ENCODE measurements around the gene PEX10.

The PEX10 gene

DNA sequence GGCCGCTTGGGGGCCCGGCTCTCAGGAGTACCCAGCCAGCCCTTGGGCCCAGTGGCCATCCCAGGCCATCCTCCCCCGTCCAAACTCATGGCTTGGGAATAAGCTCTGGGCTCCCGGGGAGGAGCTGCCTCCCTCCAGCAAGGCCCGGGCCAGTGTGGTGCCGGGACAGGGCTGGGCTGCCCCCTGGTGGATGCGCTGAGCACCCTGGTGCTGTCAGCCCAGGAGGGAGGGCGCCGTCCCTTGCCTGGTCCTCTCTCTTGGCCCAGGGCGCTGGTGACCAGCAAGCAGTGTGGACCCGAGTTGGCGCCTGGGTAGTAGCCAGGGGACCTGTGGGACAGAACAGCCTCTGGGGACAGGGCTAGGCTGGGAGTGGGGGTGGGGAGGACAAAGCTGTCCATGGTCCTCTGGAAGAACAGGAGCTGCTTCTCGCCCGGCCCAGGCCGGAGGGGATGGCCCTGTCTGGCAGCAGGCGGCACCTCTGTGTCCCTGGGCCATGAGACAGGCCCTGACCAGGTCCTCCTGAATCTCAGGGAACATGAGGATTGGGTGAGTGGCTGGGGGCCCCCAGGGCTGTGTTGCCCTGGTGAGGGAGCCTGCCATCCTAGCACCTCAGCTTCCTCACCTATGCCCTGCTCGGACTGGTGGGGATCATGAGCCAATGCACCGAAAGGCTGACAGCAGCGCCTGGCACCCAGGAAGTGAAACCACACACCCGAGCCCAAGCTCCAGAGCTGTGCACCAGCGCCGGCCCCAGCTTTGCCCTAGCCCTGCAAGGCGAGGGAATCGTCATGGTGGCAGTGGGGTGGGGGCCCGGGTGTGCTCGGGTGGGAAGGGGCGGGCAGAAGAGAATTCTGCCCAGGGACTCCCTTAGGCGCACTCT, 30.4 kb downstream of the PEX10 start:
- TF ChIP-seq POLR2A (IDR thresholded peaks at IDR 0.05; ENCODE audit: extremely low read depth, insufficient read length) (no peak), MYC (IDR thresholded peaks at IDR 0.05; ENCODE audit: low read depth, low read length) (no peak)
- TF ChIP-seq, protein P1, sequence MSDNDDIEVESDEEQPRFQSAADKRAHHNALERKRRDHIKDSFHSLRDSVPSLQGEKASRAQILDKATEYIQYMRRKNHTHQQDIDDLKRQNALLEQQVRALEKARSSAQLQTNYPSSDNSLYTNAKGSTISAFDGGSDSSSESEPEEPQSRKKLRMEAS (IDR thresholded peaks at IDR 0.05; ENCODE audit: low read depth, low read length), result no peak
- TF ChIP-seq, protein P2, sequence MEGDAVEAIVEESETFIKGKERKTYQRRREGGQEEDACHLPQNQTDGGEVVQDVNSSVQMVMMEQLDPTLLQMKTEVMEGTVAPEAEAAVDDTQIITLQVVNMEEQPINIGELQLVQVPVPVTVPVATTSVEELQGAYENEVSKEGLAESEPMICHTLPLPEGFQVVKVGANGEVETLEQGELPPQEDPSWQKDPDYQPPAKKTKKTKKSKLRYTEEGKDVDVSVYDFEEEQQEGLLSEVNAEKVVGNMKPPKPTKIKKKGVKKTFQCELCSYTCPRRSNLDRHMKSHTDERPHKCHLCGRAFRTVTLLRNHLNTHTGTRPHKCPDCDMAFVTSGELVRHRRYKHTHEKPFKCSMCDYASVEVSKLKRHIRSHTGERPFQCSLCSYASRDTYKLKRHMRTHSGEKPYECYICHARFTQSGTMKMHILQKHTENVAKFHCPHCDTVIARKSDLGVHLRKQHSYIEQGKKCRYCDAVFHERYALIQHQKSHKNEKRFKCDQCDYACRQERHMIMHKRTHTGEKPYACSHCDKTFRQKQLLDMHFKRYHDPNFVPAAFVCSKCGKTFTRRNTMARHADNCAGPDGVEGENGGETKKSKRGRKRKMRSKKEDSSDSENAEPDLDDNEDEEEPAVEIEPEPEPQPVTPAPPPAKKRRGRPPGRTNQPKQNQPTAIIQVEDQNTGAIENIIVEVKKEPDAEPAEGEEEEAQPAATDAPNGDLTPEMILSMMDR (IDR thresholded peaks at IDR 0.05; ENCODE audit: low read depth, low read length), result peak; percentile 73
- peak; percentile 75 for DNase-seq (ENCODE audit: low read depth)
- no peak overlapping the region for H3K4me3 ChIP-seq (ENCODE audit: low read depth, low read length)

DNA sequence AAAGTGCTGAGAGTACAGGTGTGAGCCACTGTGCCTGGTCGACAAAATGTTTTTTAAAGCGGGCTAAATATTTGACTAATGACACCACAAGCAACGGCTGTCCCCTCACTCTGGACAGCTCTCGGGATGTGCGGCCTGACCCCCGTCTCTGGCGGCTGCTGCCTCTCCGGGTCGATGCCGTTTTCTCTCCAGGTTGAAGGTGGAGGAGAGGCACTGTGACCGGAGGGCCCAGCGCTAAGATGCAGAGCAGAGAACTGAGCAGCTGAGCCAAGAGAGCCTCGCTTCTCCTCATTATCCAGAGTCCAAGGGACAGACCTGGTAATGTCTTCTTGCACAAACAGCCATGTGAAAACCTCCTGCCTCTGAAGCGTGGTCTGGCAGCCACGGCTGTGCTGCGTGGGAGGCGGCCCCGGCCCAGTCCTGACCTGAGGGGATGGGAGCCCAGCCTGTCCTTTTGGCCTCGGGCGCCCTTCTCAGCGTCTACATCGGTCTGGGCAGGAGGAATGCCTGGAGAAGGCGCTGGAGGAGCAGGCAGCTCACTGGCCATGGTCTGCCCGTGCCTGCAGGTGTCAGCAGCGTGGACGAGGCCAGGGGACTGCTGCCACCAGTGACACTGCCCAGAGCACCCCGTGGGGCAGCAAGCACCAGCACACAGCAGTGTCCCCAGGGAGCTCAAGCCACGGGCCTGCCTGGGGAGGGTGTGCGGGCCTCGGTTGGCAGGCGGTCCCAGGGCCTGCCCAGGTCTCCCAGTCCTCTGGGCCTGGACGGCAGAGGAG, 31.4 kb downstream of the PEX10 start:
- TF ChIP-seq, protein P2 (IDR thresholded peaks at IDR 0.05; ENCODE audit: low read depth, low read length), result no peak
- TF ChIP-seq, protein P1 (IDR thresholded peaks at IDR 0.05; ENCODE audit: low read depth, low read length), result no peak
- no peak for TF ChIP-seq MYC (IDR thresholded peaks at IDR 0.05; ENCODE audit: low read depth, low read length)
- no peak for TF ChIP-seq POLR2A (IDR thresholded peaks at IDR 0.05; ENCODE audit: extremely low read depth, insufficient read length)
- no peak for DNase-seq (ENCODE audit: low read depth)
- H3K4me3 ChIP-seq (ENCODE audit: low read depth, low read length), result no peak overlapping the region

DNA sequence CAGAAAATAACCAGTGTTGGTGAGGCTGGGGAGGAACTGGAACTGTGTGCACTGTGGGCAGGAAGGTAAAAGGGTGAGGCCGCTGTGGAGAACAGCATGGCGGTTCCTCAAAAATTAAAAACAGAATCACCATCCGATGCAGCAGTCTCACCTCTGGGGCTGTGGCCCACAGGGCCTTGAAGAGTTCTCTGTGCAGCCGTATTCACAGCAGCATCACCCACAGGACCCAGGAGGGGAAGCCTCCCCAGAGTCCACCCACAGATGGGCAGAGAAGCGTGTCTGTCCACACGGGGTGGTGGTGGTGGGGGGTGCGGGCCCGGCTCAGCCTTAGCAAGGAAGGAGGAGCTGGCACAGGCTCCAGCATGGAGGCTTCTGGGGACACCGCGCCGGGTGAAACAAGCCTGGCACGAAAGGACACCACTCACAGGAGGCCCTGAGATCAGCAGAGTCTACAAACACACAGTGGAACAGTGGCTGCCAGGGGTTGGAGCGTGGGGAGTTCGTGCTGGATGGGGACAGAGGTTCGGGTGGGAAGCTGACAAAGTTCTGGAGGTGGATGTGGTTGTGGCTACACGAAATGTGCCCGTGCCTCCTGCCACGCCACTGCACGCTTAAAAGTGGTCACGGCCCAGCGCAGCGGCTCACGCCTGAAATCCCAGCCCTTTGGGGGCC, 32.5 kb downstream of the PEX10 start:
- no peak for DNase-seq (ENCODE audit: low read depth)
- TF ChIP-seq MYC (IDR thresholded peaks at IDR 0.05; ENCODE audit: low read depth, low read length), result no peak
- no peak for TF ChIP-seq POLR2A (IDR thresholded peaks at IDR 0.05; ENCODE audit: extremely low read depth, insufficient read length)
- TF ChIP-seq, protein P2 (IDR thresholded peaks at IDR 0.05; ENCODE audit: low read depth, low read length), result no peak
- TF ChIP-seq, protein P1 (IDR thresholded peaks at IDR 0.05; ENCODE audit: low read depth, low read length), result no peak

DNA sequence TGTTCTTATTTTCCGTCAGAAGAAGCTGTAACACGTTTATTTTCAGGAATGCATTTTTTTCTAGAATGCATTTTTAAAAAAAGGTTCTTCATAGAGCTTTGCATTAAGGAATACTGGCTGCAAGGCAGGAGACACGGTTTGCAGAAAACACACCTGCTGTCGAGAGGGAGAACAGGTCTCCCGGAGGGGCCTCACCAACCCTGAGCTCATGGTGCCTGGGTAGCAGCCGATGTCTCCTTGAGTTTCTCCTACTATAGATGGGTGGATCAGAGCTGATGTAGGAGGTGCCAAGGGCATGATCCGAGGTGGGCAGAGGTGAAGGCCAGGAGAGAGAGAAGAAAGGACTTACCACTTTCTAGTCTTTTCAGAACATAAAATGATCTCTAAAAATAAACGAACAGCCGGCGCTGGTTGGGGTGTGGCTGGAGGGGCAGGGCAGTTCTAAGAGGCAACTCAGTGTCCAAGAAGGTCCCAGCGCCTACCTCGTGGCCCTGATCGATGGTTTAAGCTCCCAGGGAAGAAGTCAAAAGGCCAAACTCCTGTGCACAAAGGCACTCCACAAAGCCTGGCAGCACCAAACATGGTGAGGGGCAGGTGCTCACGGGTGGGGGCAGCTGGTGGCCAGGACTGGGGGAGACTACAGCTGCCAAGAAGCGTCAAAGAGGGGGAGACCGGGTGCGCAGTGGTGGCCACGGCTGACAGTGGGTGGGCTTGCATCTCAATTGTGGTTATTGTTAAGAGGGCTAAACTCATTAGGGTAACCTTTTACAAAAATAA, 33.2 kb downstream of the PEX10 start:
- DNase-seq (ENCODE audit: low read depth), result no peak
- H3K4me3 ChIP-seq (ENCODE audit: low read depth, low read length), result no peak overlapping the region
- no peak for TF ChIP-seq MYC (IDR thresholded peaks at IDR 0.05; ENCODE audit: low read depth, low read length)
- TF ChIP-seq, protein P2 (IDR thresholded peaks at IDR 0.05; ENCODE audit: low read depth, low read length), result no peak
- TF ChIP-seq, protein P1 (IDR thresholded peaks at IDR 0.05; ENCODE audit: low read depth, low read length), result no peak
- TF ChIP-seq POLR2A (IDR thresholded peaks at IDR 0.05; ENCODE audit: extremely low read depth, insufficient read length), result no peak

More for the DNA sequence above, 32.5 kb downstream of the PEX10 start:
- H3K4me3 ChIP-seq (ENCODE audit: low read depth, low read length), result no peak overlapping the region

DNA sequence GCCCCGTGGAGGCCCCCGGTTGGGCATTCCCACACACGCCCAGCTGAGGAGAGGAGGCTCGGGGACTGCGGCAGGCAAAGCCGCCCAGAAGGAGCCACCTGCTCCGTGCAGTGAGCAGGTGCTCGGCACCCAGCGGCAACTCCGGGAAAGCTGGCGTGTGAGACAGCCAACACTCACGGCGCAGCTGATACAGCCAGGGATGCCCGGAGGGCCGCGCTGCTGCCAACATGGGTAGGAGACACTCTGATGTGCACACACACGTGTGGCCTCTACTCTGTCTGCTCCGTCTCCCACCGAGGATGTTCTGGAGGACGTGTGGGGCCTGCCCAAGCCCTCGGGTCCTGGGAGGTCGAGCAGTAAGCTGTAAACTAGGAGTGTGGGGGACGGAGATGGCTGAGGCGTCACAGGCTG, 33.9 kb downstream of the PEX10 start:
- TF ChIP-seq, protein P1 (IDR thresholded peaks at IDR 0.05; ENCODE audit: low read depth, low read length), result no peak
- TF ChIP-seq POLR2A (IDR thresholded peaks at IDR 0.05; ENCODE audit: extremely low read depth, insufficient read length) (no peak), MYC (IDR thresholded peaks at IDR 0.05; ENCODE audit: low read depth, low read length) (no peak)
- TF ChIP-seq, protein P2 (IDR thresholded peaks at IDR 0.05; ENCODE audit: low read depth, low read length), result no peak
- no peak overlapping the region for H3K4me3 ChIP-seq (ENCODE audit: low read depth, low read length)
- no peak for DNase-seq (ENCODE audit: low read depth)
